ENCODE results near the gene TDRD3.

DNA sequence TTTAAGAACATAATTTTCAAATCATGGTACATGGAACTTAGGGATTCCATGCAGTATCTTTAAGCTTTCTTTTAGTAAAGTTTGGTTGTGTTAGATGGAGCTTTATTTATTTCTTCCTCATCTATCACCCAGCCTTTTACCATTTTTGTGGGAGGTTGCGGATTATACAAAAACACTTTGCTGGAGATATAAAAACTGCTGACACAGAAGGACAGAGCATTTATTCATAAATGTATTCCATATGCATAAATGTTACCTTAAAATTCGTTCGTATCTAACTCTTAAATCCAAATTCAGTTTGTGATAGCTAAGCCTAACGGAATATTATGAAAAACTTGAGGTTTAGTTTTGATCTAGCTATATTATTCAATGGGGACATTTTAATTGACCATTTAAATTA is 143.3 kb downstream of the TDRD3 start:
- TF ChIP-seq, protein P1, sequence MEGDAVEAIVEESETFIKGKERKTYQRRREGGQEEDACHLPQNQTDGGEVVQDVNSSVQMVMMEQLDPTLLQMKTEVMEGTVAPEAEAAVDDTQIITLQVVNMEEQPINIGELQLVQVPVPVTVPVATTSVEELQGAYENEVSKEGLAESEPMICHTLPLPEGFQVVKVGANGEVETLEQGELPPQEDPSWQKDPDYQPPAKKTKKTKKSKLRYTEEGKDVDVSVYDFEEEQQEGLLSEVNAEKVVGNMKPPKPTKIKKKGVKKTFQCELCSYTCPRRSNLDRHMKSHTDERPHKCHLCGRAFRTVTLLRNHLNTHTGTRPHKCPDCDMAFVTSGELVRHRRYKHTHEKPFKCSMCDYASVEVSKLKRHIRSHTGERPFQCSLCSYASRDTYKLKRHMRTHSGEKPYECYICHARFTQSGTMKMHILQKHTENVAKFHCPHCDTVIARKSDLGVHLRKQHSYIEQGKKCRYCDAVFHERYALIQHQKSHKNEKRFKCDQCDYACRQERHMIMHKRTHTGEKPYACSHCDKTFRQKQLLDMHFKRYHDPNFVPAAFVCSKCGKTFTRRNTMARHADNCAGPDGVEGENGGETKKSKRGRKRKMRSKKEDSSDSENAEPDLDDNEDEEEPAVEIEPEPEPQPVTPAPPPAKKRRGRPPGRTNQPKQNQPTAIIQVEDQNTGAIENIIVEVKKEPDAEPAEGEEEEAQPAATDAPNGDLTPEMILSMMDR (IDR thresholded peaks at IDR 0.05; ENCODE audit: low read depth, low read length): no peak
- TF ChIP-seq, protein P2, sequence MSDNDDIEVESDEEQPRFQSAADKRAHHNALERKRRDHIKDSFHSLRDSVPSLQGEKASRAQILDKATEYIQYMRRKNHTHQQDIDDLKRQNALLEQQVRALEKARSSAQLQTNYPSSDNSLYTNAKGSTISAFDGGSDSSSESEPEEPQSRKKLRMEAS (IDR thresholded peaks at IDR 0.05; ENCODE audit: low read depth, low read length): no peak
- TF ChIP-seq POLR2A (IDR thresholded peaks at IDR 0.05; ENCODE audit: extremely low read depth, insufficient read length) (no peak), MYC (IDR thresholded peaks at IDR 0.05; ENCODE audit: low read depth, low read length) (no peak)
